Fibroblast of skin of left biceps (primary cell): ENCODE measurements around the gene FUT7.

Experiments used
- DNase-seq, 2 experiments: peaks; one replicate each; pipeline ENCODE4 v3.0.0-alpha.2; 2013; ENCODE audit warnings: low read depth in 2 of 2

The FUT7 gene

DNA sequence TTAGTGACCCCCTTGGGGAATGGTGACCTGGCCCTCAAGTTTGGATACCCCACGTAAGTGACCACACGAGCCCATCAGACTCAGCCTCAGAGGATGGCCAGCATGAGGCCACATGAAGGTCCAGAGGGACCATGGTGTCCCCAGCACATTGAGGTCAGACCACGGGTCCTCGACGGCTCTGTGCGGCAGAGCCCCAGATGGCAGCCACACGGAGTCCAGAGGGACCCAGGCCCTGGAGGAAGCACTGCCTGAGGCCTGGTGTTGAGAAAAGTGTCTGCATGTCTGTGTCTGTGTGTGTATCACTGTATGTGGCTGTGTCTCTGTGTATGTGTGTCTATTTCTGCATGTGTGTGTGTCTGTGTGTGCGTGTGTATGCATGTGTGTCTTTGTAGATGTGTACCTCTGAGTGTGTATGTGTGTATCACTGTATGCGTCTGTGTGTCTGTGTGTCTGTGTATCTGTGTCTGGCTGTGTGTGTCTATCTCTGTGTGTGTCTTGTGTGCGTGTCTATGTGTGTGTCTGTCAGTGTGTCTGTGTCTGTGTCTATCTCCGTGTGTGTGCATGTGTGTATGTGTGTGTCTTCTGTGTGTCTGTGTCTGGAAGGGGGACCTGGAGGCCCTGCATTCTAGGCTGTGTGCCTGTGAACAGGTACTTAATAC lies 48.1 kb downstream of the FUT7 start:
- DNase-seq, result no peak

DNA sequence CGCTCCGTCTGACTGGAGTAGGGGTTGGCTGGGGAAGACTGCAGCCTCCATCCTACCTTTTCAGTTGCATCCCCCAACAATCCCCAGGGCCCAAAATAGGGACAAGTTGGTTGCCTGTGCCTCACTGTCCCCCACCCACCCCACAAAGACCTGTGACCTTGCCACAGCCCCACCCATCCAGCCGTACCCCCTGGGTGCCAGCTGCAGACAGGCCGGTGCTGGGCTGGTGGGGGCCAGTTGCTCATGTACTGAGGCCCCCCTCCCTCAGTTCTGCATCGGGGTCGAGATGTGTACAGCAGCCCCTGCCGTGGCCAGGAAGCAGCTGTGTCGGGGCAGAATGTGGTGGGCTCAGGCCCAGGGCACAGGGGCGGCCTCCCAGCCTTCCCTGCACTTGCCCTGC lies 48.7 kb downstream of the FUT7 start:
- DNase-seq, result no peak

- no peak for DNase-seq
These were observed 49.4 kb downstream of the FUT7 start, which contains the start of gene LCNL1 for GRCh38 chr9:136982232-136983051. Gene LCNL1, plus strand, starts transcription at chr9:136982993. Its CDS starts 594 bp downstream, at chr9:136983587.

DNA sequence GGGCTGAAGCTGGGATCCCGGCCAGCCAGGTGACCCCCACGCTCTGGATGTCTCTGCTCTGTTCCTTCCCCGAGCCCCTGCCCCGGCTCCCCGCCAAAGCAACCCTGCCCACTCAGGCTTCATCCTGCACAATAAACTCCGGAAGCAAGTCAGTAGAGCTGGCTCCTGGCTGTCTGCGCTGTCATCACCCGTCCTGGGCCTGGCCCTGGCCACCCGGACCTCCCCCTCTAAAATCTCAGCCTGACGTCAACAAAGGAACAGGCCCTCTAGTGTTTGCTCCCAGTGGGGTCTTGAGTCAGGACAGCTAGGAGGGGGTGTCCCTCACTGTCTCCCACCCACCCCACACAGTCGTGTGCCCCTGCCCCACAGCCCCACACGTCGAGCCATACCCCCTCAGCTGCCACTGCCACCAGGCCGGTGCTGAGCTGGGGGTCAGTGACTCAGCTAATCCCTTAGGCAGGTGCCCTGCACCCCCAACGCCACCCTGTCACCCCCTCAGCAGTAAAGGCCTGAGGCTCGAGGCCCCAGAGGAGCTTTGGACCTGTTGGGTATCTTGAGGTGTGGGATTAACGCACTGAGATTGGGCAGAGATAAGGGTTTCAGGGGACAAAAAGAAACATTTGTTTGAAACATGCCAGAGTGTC lies 50.2 kb downstream of the FUT7 start:
- no peak for DNase-seq

- DNase-seq, result no peak
These were observed 51.0 kb downstream of the FUT7 start for GRCh38 chr9:136980669-136981478.
